A549 treated with AZD9567 at 1 μM for 4 hours (cell line): ENCODE measurements around the gene ZNF541. TPM values are rescaled to one million over a fixed set of nuclear protein-coding genes. Genes with fewer than 3 reads are reported as not detected.

ENCODE experiments used
- total RNA-seq: library from RNA; stranded (reverse); fragments of 200-300 nt; extraction: Qiagen RNA extraction; gene quantifications from 5 replicates; pipeline ENCODE4 v1.2.3, GENCODE V29; 2022; ENCODE audit not compliant: insufficient read depth

ZNF541 gene, protein sequence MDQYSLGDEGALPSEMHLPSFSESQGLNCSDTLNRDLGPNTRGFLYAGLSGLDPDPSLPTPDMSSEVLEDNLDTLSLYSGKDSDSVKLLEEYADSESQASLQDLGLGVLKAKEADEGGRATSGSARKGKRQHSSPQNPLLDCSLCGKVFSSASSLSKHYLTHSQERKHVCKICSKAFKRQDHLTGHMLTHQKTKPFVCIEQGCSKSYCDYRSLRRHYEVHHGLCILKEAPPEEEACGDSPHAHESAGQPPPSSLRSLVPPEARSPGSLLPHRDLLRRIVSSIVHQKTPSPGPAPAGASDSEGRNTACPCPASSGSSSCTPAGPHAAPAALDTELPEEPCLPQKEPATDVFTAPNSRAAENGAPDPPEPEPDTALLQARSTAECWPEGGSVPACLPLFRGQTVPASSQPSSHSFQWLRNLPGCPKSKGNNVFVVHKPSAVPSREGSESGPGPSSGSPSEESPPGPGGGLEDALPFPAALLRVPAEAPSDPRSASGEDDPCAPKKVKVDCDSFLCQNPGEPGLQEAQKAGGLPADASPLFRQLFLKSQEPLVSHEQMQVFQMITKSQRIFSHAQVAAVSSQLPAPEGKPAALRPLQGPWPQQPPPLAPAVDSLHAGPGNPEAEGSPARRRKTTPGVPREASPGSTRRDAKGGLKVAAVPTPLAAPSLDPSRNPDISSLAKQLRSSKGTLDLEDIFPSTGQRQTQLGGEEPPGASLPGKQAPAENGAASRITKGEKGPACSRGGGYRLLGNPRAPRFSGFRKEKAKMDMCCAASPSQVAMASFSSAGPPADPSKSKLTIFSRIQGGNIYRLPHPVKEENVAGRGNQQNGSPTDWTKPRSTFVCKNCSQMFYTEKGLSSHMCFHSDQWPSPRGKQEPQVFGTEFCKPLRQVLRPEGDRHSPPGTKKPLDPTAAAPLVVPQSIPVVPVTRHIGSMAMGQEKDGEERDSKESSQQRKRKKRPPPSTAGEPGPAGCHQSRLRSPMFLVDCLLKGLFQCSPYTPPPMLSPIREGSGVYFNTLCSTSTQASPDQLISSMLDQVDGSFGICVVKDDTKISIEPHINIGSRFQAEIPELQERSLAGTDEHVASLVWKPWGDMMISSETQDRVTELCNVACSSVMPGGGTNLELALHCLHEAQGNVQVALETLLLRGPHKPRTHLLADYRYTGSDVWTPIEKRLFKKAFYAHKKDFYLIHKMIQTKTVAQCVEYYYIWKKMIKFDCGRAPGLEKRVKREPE (N-terminal part only)
- not detected in 5 replicates for total RNA-seq

DNA sequence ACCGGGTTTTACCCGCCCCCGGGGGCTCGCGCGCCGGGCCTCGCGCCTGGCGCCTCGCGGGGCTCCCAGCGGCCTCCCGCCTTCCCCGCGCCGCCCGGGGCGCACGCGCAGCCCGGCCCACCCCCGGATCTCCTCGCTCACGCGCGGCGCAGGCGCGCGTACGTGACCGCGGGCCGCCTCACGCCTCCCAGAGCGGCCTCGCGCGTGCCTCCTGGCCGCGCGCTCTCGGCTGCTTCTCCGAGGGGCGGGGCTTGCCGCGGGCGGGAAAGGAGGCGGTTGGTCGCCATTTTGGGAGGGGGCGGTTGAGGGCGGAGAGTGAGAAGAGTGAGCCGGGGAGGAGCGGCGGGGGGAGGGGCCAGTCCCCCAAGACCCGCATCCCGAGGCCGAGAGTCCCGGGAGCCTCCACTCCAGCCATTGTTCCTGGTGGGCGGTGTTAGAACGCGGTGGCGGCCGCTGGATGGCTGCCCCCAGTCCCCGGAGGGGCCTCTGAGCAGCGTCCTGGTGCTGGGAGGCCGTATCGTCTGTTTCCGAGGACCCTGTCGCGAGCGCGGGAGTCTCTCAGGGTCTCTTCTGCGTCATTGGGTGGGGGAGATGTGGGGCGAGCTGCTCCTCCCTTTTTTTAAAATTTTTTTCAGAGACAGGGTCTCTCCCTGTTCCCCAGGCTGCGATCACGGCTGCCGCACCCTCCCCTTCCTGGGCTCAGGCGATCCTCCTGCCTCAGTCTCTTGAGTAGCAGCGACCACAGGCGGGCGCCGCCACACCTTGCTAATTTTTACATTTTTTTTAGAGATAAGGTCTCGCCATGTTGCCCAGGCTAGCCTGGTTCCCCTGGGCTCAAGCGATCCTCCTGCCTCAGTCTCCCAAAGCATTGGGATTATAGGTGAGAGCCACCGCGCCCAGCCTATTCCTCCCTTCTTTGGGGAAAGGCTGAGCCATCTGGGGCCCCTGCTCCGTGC lies at the start of gene ZNF541:
Gene ZNF541, minus strand, starts transcription at position 78 of the 956 bp plus-strand sequence. CDS start 17,292 bp downstream, outside the sequence.

DNA sequence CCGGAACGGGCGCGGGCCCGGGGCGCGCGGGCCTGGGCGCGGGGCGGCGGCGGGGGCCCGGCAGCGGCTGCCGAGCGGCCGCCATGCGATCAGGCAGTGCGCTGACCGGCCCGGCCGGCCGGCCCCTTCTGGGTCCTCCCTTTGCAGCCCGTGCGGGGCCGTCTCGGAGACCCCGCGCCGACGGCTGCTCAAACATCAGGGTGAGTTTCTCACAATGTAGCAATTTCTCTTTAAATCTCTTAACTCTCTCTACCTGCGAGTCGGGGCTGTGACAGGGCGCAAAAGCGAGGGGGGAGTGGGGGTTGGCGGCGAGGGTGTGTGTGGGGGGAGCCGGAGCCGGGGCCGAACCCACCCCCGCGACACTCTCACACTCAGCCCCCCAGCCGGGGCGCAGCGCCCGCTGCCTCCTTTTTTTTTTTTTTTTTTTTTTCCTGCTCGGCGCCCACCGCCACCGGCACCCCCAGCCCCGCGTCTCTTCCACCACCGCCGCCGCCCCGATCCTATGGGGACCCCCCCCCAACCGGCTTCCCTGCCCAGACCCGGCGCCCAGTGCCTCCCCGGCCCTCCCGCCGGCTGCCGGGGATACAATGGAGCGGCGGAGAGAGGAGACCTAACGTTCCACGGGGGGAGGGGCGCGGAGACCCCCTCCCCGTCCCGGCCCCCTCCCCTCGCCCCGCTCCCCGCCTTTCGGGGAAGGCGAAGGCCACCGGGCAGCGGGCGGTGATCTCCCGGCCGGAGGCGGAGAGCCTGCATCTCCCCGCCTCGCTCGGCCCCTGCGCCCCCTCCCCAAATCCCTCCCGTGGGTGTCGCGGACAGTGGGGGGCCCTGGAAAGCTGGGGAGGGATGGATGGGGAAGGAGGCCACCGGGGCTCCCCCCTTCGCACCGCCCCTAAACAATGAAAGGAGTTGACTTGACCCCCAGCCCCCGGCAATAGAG lies 36.3 kb upstream of the ZNF541 start, which contains the start of gene BICRA:
Gene BICRA, plus strand, starts transcription at position 166 of the 937 bp plus-strand sequence. CDS start 64,441 bp downstream, outside the sequence.

Other genes starting within 250 kb of the ZNF541 start
- gene C5AR2, start 241.0 kb downstream of the ZNF541 start, total RNA-seq = 2.5 to 7.7 TPM (median 6.7 TPM) in 5 replicates
- gene DHX34, start 223.8 kb downstream of the ZNF541 start, total RNA-seq = 15.8 to 34.3 TPM (median 33.4 TPM) in 5 replicates
- 18.6 to 40.3 TPM (median 37.5 TPM) in 5 replicates for gene MEIS3, start 153.6 kb downstream of the ZNF541 start, total RNA-seq
- 0.25 to 0.71 TPM (median 0.48 TPM) in 5 replicates for gene SLC8A2, start 101.3 kb downstream of the ZNF541 start, total RNA-seq
- gene KPTN, start 88.9 kb downstream of the ZNF541 start, total RNA-seq = 18.1 to 21.0 TPM (median 19.3 TPM) in 5 replicates
- 89.9 to 113 TPM (median 95.5 TPM) in 5 replicates for gene NAPA, start 58.1 kb downstream of the ZNF541 start, total RNA-seq
- 8.8 to 14.6 TPM (median 13.8 TPM) in 5 replicates for gene BICRA, start 36.0 kb upstream of the ZNF541 start, total RNA-seq
- gene EHD2, start 140.3 kb upstream of the ZNF541 start, total RNA-seq = 116 to 142 TPM (median 133 TPM) in 5 replicates
- gene NOP53, start 172.4 kb upstream of the ZNF541 start, total RNA-seq = 212 to 257 TPM (median 252 TPM) in 5 replicates
- gene SELENOW, start 205.6 kb upstream of the ZNF541 start, total RNA-seq = 125 to 175 TPM (median 158 TPM) in 5 replicates
- gene TPRX1, start 231.4 kb upstream of the ZNF541 start, total RNA-seq = not detected in 5 replicates
- not detected in 5 replicates for gene CRX, start 248.8 kb upstream of the ZNF541 start, total RNA-seq